ENCODE results near the gene INPP5F.

- TF ChIP-seq, protein P1, sequence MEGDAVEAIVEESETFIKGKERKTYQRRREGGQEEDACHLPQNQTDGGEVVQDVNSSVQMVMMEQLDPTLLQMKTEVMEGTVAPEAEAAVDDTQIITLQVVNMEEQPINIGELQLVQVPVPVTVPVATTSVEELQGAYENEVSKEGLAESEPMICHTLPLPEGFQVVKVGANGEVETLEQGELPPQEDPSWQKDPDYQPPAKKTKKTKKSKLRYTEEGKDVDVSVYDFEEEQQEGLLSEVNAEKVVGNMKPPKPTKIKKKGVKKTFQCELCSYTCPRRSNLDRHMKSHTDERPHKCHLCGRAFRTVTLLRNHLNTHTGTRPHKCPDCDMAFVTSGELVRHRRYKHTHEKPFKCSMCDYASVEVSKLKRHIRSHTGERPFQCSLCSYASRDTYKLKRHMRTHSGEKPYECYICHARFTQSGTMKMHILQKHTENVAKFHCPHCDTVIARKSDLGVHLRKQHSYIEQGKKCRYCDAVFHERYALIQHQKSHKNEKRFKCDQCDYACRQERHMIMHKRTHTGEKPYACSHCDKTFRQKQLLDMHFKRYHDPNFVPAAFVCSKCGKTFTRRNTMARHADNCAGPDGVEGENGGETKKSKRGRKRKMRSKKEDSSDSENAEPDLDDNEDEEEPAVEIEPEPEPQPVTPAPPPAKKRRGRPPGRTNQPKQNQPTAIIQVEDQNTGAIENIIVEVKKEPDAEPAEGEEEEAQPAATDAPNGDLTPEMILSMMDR (IDR thresholded peaks at IDR 0.05): no peak
- TF ChIP-seq EP300 (IDR thresholded peaks at IDR 0.05) (no peak), POLR2AphosphoS5 (IDR thresholded peaks at IDR 0.05) (no peak), POLR2A (IDR thresholded peaks at IDR 0.05) (no peak)
These were observed 139.9 kb downstream of the INPP5F start for GRCh38 chr10:119865699-119866240.

All from upper lobe of left lung (tissue), 4 donors.